H1 (cell line): ENCODE data around the gene MIPOL1. TPM values are rescaled to one million over a fixed set of nuclear protein-coding genes. Genes with fewer than 3 reads are reported as not detected.

Source experiments
- ATF2 ChIP-seq: IDR thresholded peaks from 2 replicates; pipeline ENCODE4 v1.6.1; 2012; ENCODE audit warnings: low read length, inconsistent platforms
- BACH1 ChIP-seq: IDR thresholded peaks from 2 replicates; pipeline ENCODE4 v1.6.1; 2012; ENCODE audit warnings: low read length, improper control_type of control experiment
- BRCA1 ChIP-seq: IDR thresholded peaks from 2 replicates; pipeline ENCODE4 v1.6.1; 2012; ENCODE audit warnings: low read depth, low read length, improper control_type of control experiment
- CBX8 ChIP-seq: fragments of 300-800, 300-1000 bp; sonication (generic); IDR thresholded peaks from 2 replicates; pipeline ENCODE4 v1.7.1; 2016; ENCODE audit warnings: low read depth, low read length, borderline replicate concordance
- CEBPB ChIP-seq: IDR thresholded peaks from 2 replicates; pipeline ENCODE4 v1.6.1; 2012; ENCODE audit warnings: low read depth, low read length
- CHD2 ChIP-seq: IDR thresholded peaks from 2 replicates; pipeline ENCODE4 v1.6.1; 2012; ENCODE audit warnings: low read length, improper control_type of control experiment
- CTCF ChIP-seq, 3 experiments: IDR thresholded peaks; 1 replicate in 2 of 3; 2 replicates in 1 of 3; pipeline versions ENCODE4 v1.5.1 to v1.6.1; 2011; ENCODE audit warnings: low read length in 3 of 3, mild to moderate bottlenecking in 3 of 3, inconsistent platforms in 2 of 3, low read depth in 1 of 3, moderate library complexity in 1 of 3; ENCODE audit not compliant: insufficient read depth in 1 of 3; ENCODE audit errors: control extremely low read depth in 1 of 3
- EP300 ChIP-seq, 2 experiments: IDR thresholded peaks; 1 replicate in 1 of 2; 2 replicates in 1 of 2; pipeline ENCODE4 v1.6.1; 2011 to 2012; ENCODE audit warnings: low read depth in 2 of 2, low read length in 2 of 2, mild to moderate bottlenecking in 2 of 2, borderline replicate concordance in 1 of 2, inconsistent platforms in 1 of 2, moderate library complexity in 1 of 2
- EZH2 ChIP-seq: fragments of 200-600 bp; sonication (generic); IDR thresholded peaks from 2 replicates; pipeline ENCODE4 v1.7.1; 2012; ENCODE audit warnings: low read depth, mild to moderate bottlenecking, moderate library complexity, low read length, inconsistent platforms; ENCODE audit not compliant: severe bottlenecking
- FOSL1 ChIP-seq: IDR thresholded peaks from 2 replicates; pipeline ENCODE4 v1.6.1; 2011; ENCODE audit warnings: mild to moderate bottlenecking, low read depth, low read length, moderate library complexity; ENCODE audit not compliant: insufficient read depth
- HDAC2 ChIP-seq, 2 experiments: fragments of 300-600 bp in 1 of 2; sonication (generic) in 1 of 2; IDR thresholded peaks; 2 replicates each; pipeline ENCODE4 v1.6.1; 2011 to 2012; ENCODE audit warnings: low read depth in 2 of 2, low read length in 2 of 2, mild to moderate bottlenecking in 2 of 2, moderate library complexity in 2 of 2, borderline replicate concordance in 1 of 2, inconsistent platforms in 1 of 2
- HDAC6 ChIP-seq: IDR thresholded peaks from one replicate; pipeline ENCODE4 v1.7.1; 2012; ENCODE audit warnings: low read depth, mild to moderate bottlenecking, inconsistent platforms, low read length, moderate library complexity
- JUN ChIP-seq: IDR thresholded peaks from 2 replicates; pipeline ENCODE4 v1.6.1; 2011; ENCODE audit warnings: low read depth, mild to moderate bottlenecking, improper control_type of control experiment, low read length
- JUND ChIP-seq: IDR thresholded peaks from 2 replicates; pipeline ENCODE4 v1.6.1; 2011; ENCODE audit warnings: mild to moderate bottlenecking, improper control_type of control experiment, low read length
- PHF8 ChIP-seq: fragments of 200-600 bp; sonication (generic); conservative IDR thresholded peaks from 2 replicates; pipeline ENCODE4 v1.7.1; 2012; ENCODE audit warnings: low read depth, mild to moderate bottlenecking, inconsistent platforms, low read length, moderate library complexity
- POLR2AphosphoS5 ChIP-seq: IDR thresholded peaks from 2 replicates; pipeline ENCODE4 v1.6.1; 2011; ENCODE audit warnings: low read depth, low read length
- RNF2 ChIP-seq: fragments of 200-900, 300-1000 bp; sonication (generic); IDR thresholded peaks from 2 replicates; pipeline ENCODE4 v1.7.1; 2016; ENCODE audit warnings: borderline replicate concordance, low read depth, mild to moderate bottlenecking, antibody characterized with exemption, low read length; ENCODE audit not compliant: poor library complexity, severe bottlenecking; ENCODE audit errors: missing control alignments
- TAF1 ChIP-seq: IDR thresholded peaks from 2 replicates; pipeline ENCODE4 v1.6.1; 2011; ENCODE audit warnings: mild to moderate bottlenecking, low read depth, low read length
- YY1 ChIP-seq: IDR thresholded peaks from 2 replicates; pipeline ENCODE4 v1.6.1; 2011; ENCODE audit warnings: low read depth, mild to moderate bottlenecking, low read length
- polyA plus RNA-seq, 7 experiments: library from polyadenylated mRNA; depleted of rRNA in 3 of 7; stranded (reverse) in 5 of 7; unstranded in 2 of 7; fragments of >200 nt in 5 of 7; fragments of 200-250 nt in 2 of 7; gene quantifications; 1 replicate in 5 of 7; 2 replicates in 1 of 7; 4 replicates in 1 of 7; pipeline versions ENCODE4 v1.2.1 to v1.2.3, GENCODE V29; 2011 to 2013; ENCODE audit warnings: missing spikeins in 2 of 7, mixed read lengths in 2 of 7
- total RNA-seq: library from RNA; stranded (reverse); fragmentation: NEBNext Ultra II Directional; extraction: Animal tissue kit (Norgen Biotek cat#: 25700); gene quantifications from 2 replicates; pipeline ENCODE4 v1.2.1, GENCODE V29; 2021

Gene MIPOL1
- total and polyA plus RNA-seq, 2 of the 8 experiments (the other 6 are each of a cell fraction or from before 2014, with no cell fraction given): 2.8 to 23.9 TPM

- no peak for TF ChIP-seq CTCF (IDR thresholded peaks at IDR 0.05; ENCODE audit: control extremely low read depth in 1 of 3, insufficient read depth in 1 of 3, low read depth in 1 of 3, low read length in 3 of 3)
- no peak for TF ChIP-seq BRCA1
- TF ChIP-seq EZH2: no peak
- no peak for TF ChIP-seq CHD2
- TF ChIP-seq RNF2: no peak
- no peak for TF ChIP-seq CBX8
- TF ChIP-seq ATF2: peak; percentile 79
- no peak for TF ChIP-seq YY1
- peak; percentile 74 for TF ChIP-seq CEBPB
- TF ChIP-seq JUN: no peak
- no peak for TF ChIP-seq HDAC6
- 0 out of 2 replicates have a peak, but pooled peaks have one; percentile 35 for TF ChIP-seq TAF1
- TF ChIP-seq BACH1: peak; percentile 92
- TF ChIP-seq FOSL1: no peak
- TF ChIP-seq POLR2AphosphoS5: no peak
- TF ChIP-seq PHF8: no peak
- TF ChIP-seq JUND: no peak
- TF ChIP-seq EP300 (IDR thresholded peaks at IDR 0.05; ENCODE audit: borderline replicate concordance in 1 of 2, low read depth in 2 of 2, low read length in 2 of 2): no peak
- TF ChIP-seq HDAC2 (IDR thresholded peaks at IDR 0.05; ENCODE audit: borderline replicate concordance in 1 of 2, low read depth in 2 of 2, low read length in 2 of 2): peak in 1 of 2 experiments; percentile 17; a peak in 1 of 4 replicates
These were observed 30.3 kb upstream of the MIPOL1 start (continued) for GRCh38 chr14:37167151-37168047.
